Astrocyte of the spinal cord (primary cell): ENCODE data around the gene PRKAG2.

Experiments
- DNase-seq: peaks from one replicate; pipeline ENCODE4 v3.0.0; 2011; ENCODE audit warnings: low read depth, low spot score
- H3K4me3 ChIP-seq: 2 replicates; pipeline ENCODE4 v1.5.1; 2011; ENCODE audit warnings: low read depth, mild to moderate bottlenecking, low read length, moderate library complexity
- in situ Hi-C: cut with HindIII; loops from 2 replicates; pipeline ENCODE4 v1.10.0; 2017; ENCODE audit warnings: low sequenced_read_pairs
- TF ChIP-seq, protein P1 (sequence below): IDR thresholded peaks from 2 replicates; pipeline ENCODE4 v1.5.1; 2012; ENCODE audit warnings: low read depth, mild to moderate bottlenecking, low read length, inconsistent platforms

Gene PRKAG2

GRCh38 chr7:151851145-151851751 lies 25.7 kb downstream of the PRKAG2 start:
- no peak overlapping the region for H3K4me3 ChIP-seq
- in situ Hi-C loops, result no loop called here
- DNase-seq, result no peak
- TF ChIP-seq, protein P1, sequence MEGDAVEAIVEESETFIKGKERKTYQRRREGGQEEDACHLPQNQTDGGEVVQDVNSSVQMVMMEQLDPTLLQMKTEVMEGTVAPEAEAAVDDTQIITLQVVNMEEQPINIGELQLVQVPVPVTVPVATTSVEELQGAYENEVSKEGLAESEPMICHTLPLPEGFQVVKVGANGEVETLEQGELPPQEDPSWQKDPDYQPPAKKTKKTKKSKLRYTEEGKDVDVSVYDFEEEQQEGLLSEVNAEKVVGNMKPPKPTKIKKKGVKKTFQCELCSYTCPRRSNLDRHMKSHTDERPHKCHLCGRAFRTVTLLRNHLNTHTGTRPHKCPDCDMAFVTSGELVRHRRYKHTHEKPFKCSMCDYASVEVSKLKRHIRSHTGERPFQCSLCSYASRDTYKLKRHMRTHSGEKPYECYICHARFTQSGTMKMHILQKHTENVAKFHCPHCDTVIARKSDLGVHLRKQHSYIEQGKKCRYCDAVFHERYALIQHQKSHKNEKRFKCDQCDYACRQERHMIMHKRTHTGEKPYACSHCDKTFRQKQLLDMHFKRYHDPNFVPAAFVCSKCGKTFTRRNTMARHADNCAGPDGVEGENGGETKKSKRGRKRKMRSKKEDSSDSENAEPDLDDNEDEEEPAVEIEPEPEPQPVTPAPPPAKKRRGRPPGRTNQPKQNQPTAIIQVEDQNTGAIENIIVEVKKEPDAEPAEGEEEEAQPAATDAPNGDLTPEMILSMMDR, result no peak

GRCh38 chr7:151850491-151851124 lies 26.3 kb downstream of the PRKAG2 start:
- TF ChIP-seq, protein P1, result no peak
- in situ Hi-C loops, result no loop called here
- H3K4me3 ChIP-seq, result no peak overlapping the region
- DNase-seq, result no peak

GRCh38 chr7:151849879-151850260 lies 27.0 kb downstream of the PRKAG2 start:
- in situ Hi-C loops, result no loop called here
- H3K4me3 ChIP-seq, result no peak overlapping the region
- TF ChIP-seq, protein P1, result no peak
- no peak for DNase-seq

- in situ Hi-C loops, result no loop called here
- TF ChIP-seq, protein P1, result no peak
- no peak overlapping the region for H3K4me3 ChIP-seq
- no peak for DNase-seq
These were observed 27.7 kb downstream of the PRKAG2 start for GRCh38 chr7:151849008-151849878.

DNA sequence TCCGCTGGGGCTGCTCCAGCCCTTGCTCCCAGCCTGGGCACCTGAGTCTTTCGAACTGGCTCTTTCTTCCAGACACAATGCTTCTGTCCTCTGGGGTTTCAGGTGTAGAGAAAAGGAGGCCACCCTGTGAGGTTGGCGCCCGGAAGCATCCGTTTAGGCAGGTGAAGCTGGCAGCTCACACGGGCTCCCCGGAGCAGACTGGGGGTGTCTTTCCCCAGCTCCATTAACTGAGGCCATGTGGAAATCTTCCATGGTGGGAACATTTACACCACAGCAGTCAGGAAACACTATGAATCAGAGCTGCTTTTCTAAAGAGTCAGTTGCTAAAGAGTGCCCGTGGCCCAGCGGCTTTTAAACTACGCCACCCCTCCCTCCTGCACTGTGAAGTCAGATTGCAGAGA lies 29.2 kb downstream of the PRKAG2 start:
- TF ChIP-seq, protein P1, result no peak
- no peak overlapping the region for H3K4me3 ChIP-seq
- in situ Hi-C loops, result no loop called here
- no peak for DNase-seq

DNA sequence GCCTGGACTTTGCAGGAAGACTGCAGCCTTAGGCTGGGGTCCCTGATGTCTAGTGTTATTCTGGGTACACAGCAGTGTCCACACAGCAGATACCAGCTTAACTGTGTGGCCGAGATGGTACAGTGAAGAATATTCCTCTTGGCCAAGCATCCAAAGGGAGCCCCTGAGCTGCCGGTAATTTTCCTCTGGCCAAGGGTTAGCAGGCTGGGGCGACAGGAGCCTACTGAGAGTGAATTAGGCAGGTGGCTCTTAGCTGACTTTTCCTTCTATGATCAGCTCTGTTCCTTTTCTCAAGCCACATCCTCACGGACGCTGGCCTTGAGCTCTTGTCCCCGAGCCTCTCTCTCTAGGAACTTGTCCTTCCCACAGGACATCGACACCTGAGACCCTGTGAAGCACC lies 29.8 kb downstream of the PRKAG2 start:
- TF ChIP-seq, protein P1, result no peak
- no peak overlapping the region for H3K4me3 ChIP-seq
- in situ Hi-C loops, result no loop called here
- no peak for DNase-seq
